ENCODE results near the gene CCNL2.

The CCNL2 gene

GRCh38 chr1:1355416-1355815 lies 43.7 kb downstream of the CCNL2 start:
- no peak for DNase-seq (ENCODE audit: low read depth)

GRCh38 chr1:1354271-1355247 lies 44.6 kb downstream of the CCNL2 start:
- no peak for DNase-seq (ENCODE audit: low read depth)

GRCh38 chr1:1353389-1354151 lies 45.6 kb downstream of the CCNL2 start:
- no peak for DNase-seq (ENCODE audit: low read depth)

GRCh38 chr1:1352786-1353388 lies 46.2 kb downstream of the CCNL2 start:
- no peak for DNase-seq (ENCODE audit: low read depth)

GRCh38 chr1:1351511-1352427 lies 47.4 kb downstream of the CCNL2 start:
- DNase-seq (ENCODE audit: low read depth), result no peak

- no peak for DNase-seq (ENCODE audit: low read depth)
These were observed 49.7 kb downstream of the CCNL2 start, which contains the start of gene DVL1 for GRCh38 chr1:1349256-1350012. DVL1 (minus strand) TSS chr1:1349418; CDS start chr1:1349065, 353 bp downstream.

GRCh38 chr1:1348420-1349255 lies 50.5 kb downstream of the CCNL2 start:
- DNase-seq (ENCODE audit: low read depth), result no peak

- DNase-seq (ENCODE audit: low read depth), result no peak
These were observed 51.3 kb downstream of the CCNL2 start for GRCh38 chr1:1347663-1348419.

- no peak for DNase-seq (ENCODE audit: low read depth)
These were observed 52.0 kb downstream of the CCNL2 start for GRCh38 chr1:1347026-1347595.

GRCh38 chr1:1346501-1346890 lies 52.6 kb downstream of the CCNL2 start:
- DNase-seq (ENCODE audit: low read depth), result no peak

GRCh38 chr1:1345860-1346500 lies 53.2 kb downstream of the CCNL2 start:
- no peak for DNase-seq (ENCODE audit: low read depth)

GRCh38 chr1:1345384-1345783 lies 53.8 kb downstream of the CCNL2 start:
- DNase-seq (ENCODE audit: low read depth), result no peak

GRCh38 chr1:1344655-1345361 lies 54.3 kb downstream of the CCNL2 start:
- peak; percentile 69 for DNase-seq (ENCODE audit: low read depth)

- DNase-seq (ENCODE audit: low read depth), result no peak
These were observed 55.2 kb downstream of the CCNL2 start for GRCh38 chr1:1343811-1344421.

GRCh38 chr1:1342584-1343115 lies 56.5 kb downstream of the CCNL2 start:
- no peak for DNase-seq (ENCODE audit: low read depth)

GRCh38 chr1:1342061-1342562 lies 57.0 kb downstream of the CCNL2 start:
- DNase-seq (ENCODE audit: low read depth), result no peak
